Natural killer cell treated with Interleukin-12 subunit alpha and Interleukin-12 subunit beta and Interleukin-15 and Interleukin-18, amount 100 ng/mL, for 72 hours (primary cell): Measurements from ENCODE around the gene AOAH. TPM values are rescaled to one million over a fixed set of nuclear protein-coding genes. Genes with fewer than 3 reads are reported as not detected.

ENCODE experiments used
- ATAC-seq, 2 donors: fragments of 150-1000 bp; cut with Tn5 transposase in 1 of 2; sonication (Bioruptor Pico), chemical (Tn5 transposase) in 1 of 2; 2 replicates each; pipeline ENCODE4 v1.10.0; 2021
- DNase-seq: peaks from one replicate; pipeline ENCODE4 v3.0.0; 2022; ENCODE audit warnings: low spot score
- H3K27ac Mint-ChIP-seq, 2 donors: 1 replicate in 1 of 2; 2 replicates in 1 of 2; pipeline ENCODE4 v1.8.0; 2022; ENCODE audit warnings: mixed read lengths in 2 of 2, mild to moderate bottlenecking in 1 of 2, moderate library complexity in 1 of 2
- H3K27me3 Mint-ChIP-seq, 2 donors: 1 replicate in 1 of 2; 2 replicates in 1 of 2; pipeline ENCODE4 v1.8.0; 2022; ENCODE audit warnings: mixed read lengths in 2 of 2
- H3K36me3 Mint-ChIP-seq: one replicate; pipeline ENCODE4 v1.8.0; 2022; ENCODE audit warnings: mixed read lengths
- H3K4me1 Mint-ChIP-seq, 2 donors: 1 replicate in 1 of 2; 2 replicates in 1 of 2; pipeline ENCODE4 v1.8.0; 2022; ENCODE audit warnings: low read depth in 2 of 2, mixed read lengths in 2 of 2, mild to moderate bottlenecking in 1 of 2
- H3K4me3 Mint-ChIP-seq: one replicate; pipeline ENCODE4 v1.8.0; 2022; ENCODE audit warnings: mixed read lengths
- H3K9me3 Mint-ChIP-seq: 2 replicates; pipeline ENCODE4 v1.8.0; 2022; ENCODE audit warnings: mixed read lengths
- total RNA-seq, 2 donors: library from RNA; stranded (reverse); gene quantifications; one replicate each; pipeline ENCODE4 v1.2.3, GENCODE V29; 2022

The AOAH gene
- total RNA-seq, 2 donors from 2014 or later, result 108 to 136 TPM

DNA sequence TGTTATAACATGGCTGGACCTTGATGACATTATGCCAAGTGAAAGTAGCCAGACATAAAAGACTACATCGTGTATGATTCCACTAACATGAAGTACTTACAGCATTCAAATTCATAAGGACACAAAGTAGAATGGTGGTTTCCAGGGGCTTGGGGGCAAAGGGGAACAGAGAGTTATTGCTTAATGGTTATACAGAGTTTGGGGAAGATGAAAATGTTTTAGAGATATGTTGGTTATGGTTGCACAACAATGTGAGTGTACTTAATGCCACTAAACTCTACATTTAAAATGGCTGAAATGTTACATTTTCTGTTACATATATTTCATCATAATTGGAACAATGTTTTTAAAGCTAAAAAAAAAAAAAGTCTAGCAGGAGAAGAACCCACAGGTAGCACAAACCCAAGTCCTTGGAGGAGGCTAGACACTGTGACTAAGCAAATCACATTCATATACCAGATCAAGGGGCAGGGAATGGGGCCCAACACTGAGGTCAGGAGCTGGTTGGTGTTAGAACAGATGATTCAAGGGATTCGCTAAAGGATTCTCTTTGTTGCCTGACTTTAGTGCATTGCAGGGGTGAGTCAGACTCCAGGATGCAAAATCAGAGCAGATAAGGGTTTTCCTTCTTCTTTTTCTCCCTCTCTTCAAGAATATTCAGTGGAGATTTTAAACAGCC lies 25.1 kb upstream of the AOAH start:
- H3K4me3 Mint-ChIP-seq, result peak overlapping the region; percentile 82
- peaks cover 15% of the 10 kb centered on the region for H3K36me3 Mint-ChIP-seq
- no peak for DNase-seq
- H3K27ac Mint-ChIP-seq, result peak overlapping the region; percentile 77 to 97
- no peaks in the 10 kb centered on the region for H3K27me3 Mint-ChIP-seq
- ATAC-seq, result peak; percentile 51 to 62
- peaks cover 3% of the 10 kb centered on the region for H3K9me3 Mint-ChIP-seq
- H3K4me1 Mint-ChIP-seq, result peaks cover 52 to 53% of the 10 kb centered on the region in 2 donors

DNA sequence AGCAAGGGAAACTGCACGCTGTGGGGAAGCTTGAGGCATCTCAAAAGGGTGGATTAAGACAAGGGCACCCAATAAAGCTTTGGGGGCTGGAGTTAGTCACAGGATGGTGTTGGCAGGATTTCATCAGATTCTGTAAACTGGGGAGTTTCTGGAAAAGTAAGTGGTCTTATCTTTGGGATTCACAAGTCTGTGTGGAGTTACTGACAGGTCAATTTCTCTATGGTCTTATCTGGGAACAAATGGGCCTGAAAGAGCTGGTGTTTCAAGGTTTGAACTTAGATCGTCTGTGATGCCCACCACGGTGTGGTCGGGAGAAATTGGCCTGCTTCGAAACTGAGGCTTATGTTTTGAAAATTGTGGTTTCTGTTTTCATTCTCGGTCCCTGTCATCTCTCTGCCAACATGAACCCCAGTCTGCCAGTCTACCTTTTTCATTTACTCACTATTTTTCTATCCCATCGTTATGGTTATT lies 23.8 kb upstream of the AOAH start:
- peak overlapping the region; percentile 82 for H3K4me3 Mint-ChIP-seq
- no peak for DNase-seq
- H3K27ac Mint-ChIP-seq, result peak overlapping the region; percentile 77 to 97
- H3K9me3 Mint-ChIP-seq, result peaks cover 3% of the 10 kb centered on the region
- ATAC-seq, result peak; percentile 75 to 79
- H3K36me3 Mint-ChIP-seq, result peaks cover 21% of the 10 kb centered on the region
- no peaks in the 10 kb centered on the region for H3K27me3 Mint-ChIP-seq
- peaks cover 52 to 65% of the 10 kb centered on the region in 2 donors for H3K4me1 Mint-ChIP-seq

GRCh38 chr7:36747280-36748016 lies 23.2 kb upstream of the AOAH start:
- Mint-ChIP-seq H3K27ac (peak overlapping the region; percentile 77 to 97), H3K4me3 (peak overlapping the region; percentile 82), H3K36me3 (peaks cover 21% of the 10 kb centered on the region), H3K9me3 (peaks cover 5% of the 10 kb centered on the region), H3K4me1 (peaks cover 59 to 71% of the 10 kb centered on the region in 2 donors), H3K27me3 (no peaks in the 10 kb centered on the region)
- no peak for DNase-seq
- ATAC-seq, result no peak

- peaks cover 5% of the 10 kb centered on the region for H3K9me3 Mint-ChIP-seq
- H3K36me3 Mint-ChIP-seq, result peaks cover 21% of the 10 kb centered on the region
- no peak for DNase-seq
- H3K4me1 Mint-ChIP-seq, result peaks cover 59 to 71% of the 10 kb centered on the region in 2 donors
- H3K4me3 Mint-ChIP-seq, result peak overlapping the region; percentile 82
- H3K27me3 Mint-ChIP-seq, result no peaks in the 10 kb centered on the region
- ATAC-seq, result no peak
- peak overlapping the region; percentile 77 to 97 for H3K27ac Mint-ChIP-seq
Observed at GRCh38 chr7:36746347-36746746, 22.1 kb upstream of the AOAH start.

GRCh38 chr7:36742911-36743775 lies 18.8 kb upstream of the AOAH start:
- H3K4me3 Mint-ChIP-seq, result peak overlapping the region; percentile 44
- peaks cover 6% of the 10 kb centered on the region for H3K36me3 Mint-ChIP-seq
- H3K9me3 Mint-ChIP-seq, result peaks cover 3% of the 10 kb centered on the region
- DNase-seq, result no peak
- no peaks in the 10 kb centered on the region for H3K27me3 Mint-ChIP-seq
- H3K4me1 Mint-ChIP-seq, result peaks cover 48 to 59% of the 10 kb centered on the region in 2 donors
- ATAC-seq, result peak in 1 of 2 donors; percentile 67
- H3K27ac Mint-ChIP-seq, result peak overlapping the region; percentile 69 to 88

DNA sequence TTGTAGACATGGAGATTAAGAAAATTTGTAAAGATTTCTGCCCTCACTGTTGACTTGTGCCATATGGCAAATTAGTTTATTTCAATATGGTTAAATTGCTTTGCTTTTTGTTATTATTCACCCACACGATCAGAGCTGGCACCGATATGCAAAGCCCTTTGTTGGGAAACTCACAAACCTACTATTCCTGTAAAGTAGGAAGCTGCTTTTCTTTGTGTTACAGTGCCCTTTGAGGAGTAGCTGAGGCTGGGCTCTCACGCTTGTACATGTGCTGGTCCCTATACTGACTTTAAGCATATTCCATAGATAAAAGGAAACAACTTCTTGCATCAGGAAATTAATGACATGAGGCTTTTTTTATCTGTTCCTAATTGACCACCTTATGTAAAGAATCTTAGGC lies 17.6 kb upstream of the AOAH start:
- Mint-ChIP-seq H3K4me3 (no peak overlapping the region), H3K27ac (peak overlapping the region in 1 of 2 donors; percentile 88), H3K4me1 (peaks cover 41 to 50% of the 10 kb centered on the region in 2 donors), H3K27me3 (no peaks in the 10 kb centered on the region), H3K36me3 (peaks cover 9% of the 10 kb centered on the region), H3K9me3 (peaks cover 3% of the 10 kb centered on the region)
- DNase-seq (no peak), ATAC-seq (no peak)

DNA sequence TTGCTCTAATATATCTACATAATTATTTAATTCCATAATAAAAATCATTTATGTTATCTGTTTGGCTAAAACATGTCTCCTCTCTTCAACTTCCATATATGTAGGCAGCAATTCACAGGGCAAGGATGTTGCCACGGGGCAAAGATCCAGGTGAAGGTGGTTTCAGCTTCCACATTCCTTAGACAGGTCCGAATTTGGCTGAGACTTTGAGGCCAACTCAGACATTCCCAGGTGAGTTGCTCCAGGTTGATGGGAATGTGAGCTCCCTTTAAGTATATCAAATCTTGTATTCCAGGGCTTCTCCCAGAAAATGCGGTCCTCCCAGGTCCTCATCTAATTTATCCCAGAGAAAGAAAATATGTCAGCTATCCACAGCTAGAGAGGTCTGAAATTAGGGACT lies 15.1 kb upstream of the AOAH start:
- peaks cover 14% of the 10 kb centered on the region for H3K36me3 Mint-ChIP-seq
- H3K9me3 Mint-ChIP-seq, result peaks cover 6% of the 10 kb centered on the region
- H3K4me1 Mint-ChIP-seq, result peaks cover 55 to 57% of the 10 kb centered on the region in 2 donors
- H3K4me3 Mint-ChIP-seq, result no peak overlapping the region
- DNase-seq (no peak), ATAC-seq (no peak)
- peak overlapping the region; percentile 58 to 97 for H3K27ac Mint-ChIP-seq
- H3K27me3 Mint-ChIP-seq, result no peaks in the 10 kb centered on the region

DNA sequence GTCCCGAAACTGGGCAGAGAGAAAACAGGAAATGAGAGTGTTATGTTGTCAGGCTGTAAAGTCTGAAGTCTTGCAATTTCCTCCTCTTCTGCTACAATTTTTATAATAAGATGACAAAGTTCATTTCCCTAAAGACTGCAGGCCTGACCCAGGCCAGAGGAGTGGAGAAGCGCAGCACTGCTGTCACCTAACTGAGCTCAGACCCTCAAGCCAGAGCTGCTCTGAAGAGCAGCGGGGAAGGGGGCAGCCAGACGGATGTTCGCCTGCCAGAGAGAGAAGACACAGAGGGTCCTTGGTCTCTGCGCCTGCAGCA lies 12.6 kb upstream of the AOAH start:
- H3K27me3 Mint-ChIP-seq, result no peaks in the 10 kb centered on the region
- ATAC-seq (peak; percentile 74 to 81), DNase-seq (no peak)
- H3K27ac Mint-ChIP-seq, result peak overlapping the region; percentile 96 to 97
- peaks cover 56 to 64% of the 10 kb centered on the region in 2 donors for H3K4me1 Mint-ChIP-seq
- H3K4me3 Mint-ChIP-seq, result peak overlapping the region; percentile 82
- H3K36me3 Mint-ChIP-seq, result peaks cover 27% of the 10 kb centered on the region
- peaks cover 14% of the 10 kb centered on the region for H3K9me3 Mint-ChIP-seq

GRCh38 chr7:36736090-36736898 lies 12.0 kb upstream of the AOAH start:
- H3K4me1 Mint-ChIP-seq, result peaks cover 59 to 70% of the 10 kb centered on the region in 2 donors
- peak; percentile 60 to 65 for ATAC-seq
- DNase-seq, result no peak
- H3K27ac Mint-ChIP-seq, result peak overlapping the region; percentile 96 to 97
- peaks cover 14% of the 10 kb centered on the region for H3K9me3 Mint-ChIP-seq
- no peaks in the 10 kb centered on the region for H3K27me3 Mint-ChIP-seq
- H3K36me3 Mint-ChIP-seq, result peaks cover 33% of the 10 kb centered on the region
- H3K4me3 Mint-ChIP-seq, result peak overlapping the region; percentile 82

DNA sequence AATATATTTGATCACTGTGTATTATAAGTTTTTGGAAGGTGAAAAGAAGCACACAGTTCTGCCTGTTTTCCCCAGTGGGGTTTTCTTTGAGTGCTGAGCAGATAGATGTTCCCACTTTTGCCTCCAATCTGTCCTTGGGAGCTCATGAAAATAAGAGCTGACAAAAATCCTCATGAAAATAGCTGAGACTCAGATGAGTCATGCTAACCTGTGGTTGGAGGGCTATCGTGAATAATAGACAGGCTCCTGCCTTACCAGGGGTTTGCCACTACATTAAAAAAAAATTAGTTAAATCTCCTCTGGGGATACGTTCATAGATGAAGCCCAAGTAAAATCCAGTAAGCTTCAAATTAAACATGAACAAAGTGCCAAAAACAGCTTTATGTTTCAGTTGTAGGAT lies 10.9 kb upstream of the AOAH start:
- DNase-seq (no peak), ATAC-seq (peak; percentile 60 to 70)
- Mint-ChIP-seq H3K4me3 (peak overlapping the region; percentile 84), H3K4me1 (peaks cover 65 to 81% of the 10 kb centered on the region in 2 donors), H3K36me3 (peaks cover 44% of the 10 kb centered on the region), H3K9me3 (peaks cover 14% of the 10 kb centered on the region), H3K27me3 (no peaks in the 10 kb centered on the region), H3K27ac (peak overlapping the region; percentile 96 to 97)

- Mint-ChIP-seq H3K27ac (peak overlapping the region; percentile 96 to 97), H3K36me3 (peaks cover 48% of the 10 kb centered on the region), H3K27me3 (no peaks in the 10 kb centered on the region), H3K9me3 (peaks cover 14% of the 10 kb centered on the region), H3K4me1 (peaks cover 62 to 80% of the 10 kb centered on the region in 2 donors), H3K4me3 (peak overlapping the region; percentile 84)
- ATAC-seq (peak; percentile 82 to 89), DNase-seq (peak; percentile 76)
Observed at GRCh38 chr7:36734731-36735130, 10.4 kb upstream of the AOAH start.

GRCh38 chr7:36733411-36733810 lies 9.1 kb upstream of the AOAH start:
- ATAC-seq (no peak), DNase-seq (no peak)
- peak overlapping the region; percentile 84 for H3K4me3 Mint-ChIP-seq
- no peaks in the 10 kb centered on the region for H3K27me3 Mint-ChIP-seq
- H3K36me3 Mint-ChIP-seq, result peaks cover 57% of the 10 kb centered on the region
- H3K27ac Mint-ChIP-seq, result peak overlapping the region; percentile 96 to 97
- peaks cover 20% of the 10 kb centered on the region for H3K9me3 Mint-ChIP-seq
- H3K4me1 Mint-ChIP-seq, result peaks cover 64 to 80% of the 10 kb centered on the region in 2 donors

GRCh38 chr7:36732806-36733205 lies 8.5 kb upstream of the AOAH start:
- no peak for ATAC-seq
- H3K27me3 Mint-ChIP-seq, result no peaks in the 10 kb centered on the region
- peaks cover 65 to 81% of the 10 kb centered on the region in 2 donors for H3K4me1 Mint-ChIP-seq
- H3K9me3 Mint-ChIP-seq, result peaks cover 20% of the 10 kb centered on the region
- H3K27ac Mint-ChIP-seq, result peak overlapping the region; percentile 45 to 79
- H3K4me3 Mint-ChIP-seq, result no peak overlapping the region
- DNase-seq, result no peak
- peaks cover 57% of the 10 kb centered on the region for H3K36me3 Mint-ChIP-seq
